CD14-positive monocyte (primary cell): Measurements from ENCODE around the gene PRKN. TPM values are rescaled to one million over a fixed set of nuclear protein-coding genes. Genes with fewer than 3 reads are reported as not detected.

Source experiments
- DNase-seq, 3 donors: peaks; one replicate each; pipeline ENCODE4 v3.0.0-alpha.2; 2011 to 2022
- H2AFZ ChIP-seq: 2 replicates; pipeline ENCODE4 v1.6.0; 2012; ENCODE audit warnings: mild to moderate bottlenecking, low read depth, low read length, inconsistent platforms; ENCODE audit not compliant: insufficient read depth, poor library complexity, severe bottlenecking
- H3K27ac ChIP-seq, 2 donors: 1 replicate in 1 of 2; 2 replicates in 1 of 2; pipeline ENCODE4 v1.5.1; 2012 to 2013; ENCODE audit warnings: low read length in 2 of 2, control low read depth in 1 of 2, inconsistent platforms in 1 of 2, low read depth in 1 of 2, mild to moderate bottlenecking in 1 of 2
- H3K27me3 ChIP-seq, 2 donors: one replicate each; pipeline versions ENCODE4 v1.6.0 to v1.6.1; 2011 to 2013; ENCODE audit warnings: low read length in 2 of 2; ENCODE audit not compliant: control insufficient read depth in 2 of 2, insufficient read depth in 2 of 2
- H3K36me3 ChIP-seq, 2 donors: replicated peaks in 1 of 2; 1 replicate in 1 of 2; 2 replicates in 1 of 2; pipeline versions ENCODE4 v1.5.1 to v1.6.1; 2012 to 2013; ENCODE audit warnings: low read length in 2 of 2, control low read depth in 1 of 2, inconsistent platforms in 1 of 2, mild to moderate bottlenecking in 1 of 2; ENCODE audit not compliant: insufficient read depth in 2 of 2, control insufficient read depth in 1 of 2
- H3K4me1 ChIP-seq, 2 donors: 1 replicate in 1 of 2; 2 replicates in 1 of 2; pipeline versions ENCODE4 v1.5.1 to v1.6.1; 2012 to 2013; ENCODE audit warnings: low read length in 2 of 2, control low read depth in 1 of 2, inconsistent platforms in 1 of 2, mild to moderate bottlenecking in 1 of 2, moderate library complexity in 1 of 2; ENCODE audit not compliant: insufficient read depth in 2 of 2, control insufficient read depth in 1 of 2
- H3K4me2 ChIP-seq: replicated peaks from 2 replicates; pipeline ENCODE3; 2012; ENCODE audit warnings: low read length, moderate library complexity, mild to moderate bottlenecking; ENCODE audit not compliant: poor library complexity, severe bottlenecking; ENCODE audit errors: extremely low read depth
- H3K4me3 ChIP-seq, 3 experiments: fragments of 200-600 bp in 1 of 3; sonication (generic) in 1 of 3; replicated peaks in 1 of 3; 1 replicate in 2 of 3; 2 replicates in 1 of 3; pipeline ENCODE4 v1.5.1; 2011 to 2013; ENCODE audit warnings: low read length in 3 of 3, mild to moderate bottlenecking in 3 of 3, control low read depth in 2 of 3, low read depth in 2 of 3, inconsistent platforms in 1 of 3, moderate library complexity in 1 of 3
- H3K79me2 ChIP-seq: 2 replicates; pipeline ENCODE4 v1.6.0; 2012; ENCODE audit warnings: mild to moderate bottlenecking, control low read depth, inconsistent platforms, low read length, moderate library complexity; ENCODE audit not compliant: insufficient read depth
- H3K9ac ChIP-seq: 2 replicates; pipeline ENCODE4 v1.6.0; 2017; ENCODE audit warnings: low read length, mild to moderate bottlenecking; ENCODE audit not compliant: insufficient read depth, poor library complexity, severe bottlenecking
- H3K9me3 ChIP-seq, 2 donors: replicated peaks in 1 of 2; 1 replicate in 1 of 2; 2 replicates in 1 of 2; pipeline versions ENCODE4 v1.5.1 to v1.6.1; 2012 to 2013; ENCODE audit warnings: low read length in 2 of 2, control low read depth in 1 of 2; ENCODE audit not compliant: control insufficient read depth in 1 of 2, insufficient read depth in 1 of 2
- H4K20me1 ChIP-seq: 2 replicates; pipeline ENCODE4 v1.6.0; 2012; ENCODE audit warnings: mild to moderate bottlenecking, low read length, control low read depth, moderate library complexity; ENCODE audit not compliant: insufficient read depth
- H3K27ac Mint-ChIP-seq, 7 donors: one replicate each; pipeline ENCODE4 v1.8.0; 2020; ENCODE audit warnings: mild to moderate bottlenecking in 7 of 7, mixed read lengths in 7 of 7, moderate library complexity in 6 of 7, inconsistent platforms in 2 of 7
- H3K27me3 Mint-ChIP-seq, 3 donors: one replicate each; pipeline ENCODE4 v1.8.0; 2021 to 2022; ENCODE audit warnings: low read depth in 3 of 3, mild to moderate bottlenecking in 3 of 3, mixed read lengths in 3 of 3, moderate library complexity in 3 of 3, inconsistent platforms in 1 of 3
- H3K36me3 Mint-ChIP-seq, 2 donors: one replicate each; pipeline ENCODE4 v1.8.0; 2020; ENCODE audit warnings: mixed read lengths in 2 of 2, inconsistent platforms in 1 of 2, mild to moderate bottlenecking in 1 of 2
- H3K4me1 Mint-ChIP-seq: one replicate; pipeline ENCODE4 v1.8.0; 2020; ENCODE audit warnings: mild to moderate bottlenecking, mixed read lengths
- H3K4me3 Mint-ChIP-seq, 2 donors: one replicate each; pipeline ENCODE4 v1.8.0; 2020; ENCODE audit warnings: mild to moderate bottlenecking in 2 of 2, mixed read lengths in 2 of 2, moderate library complexity in 1 of 2
- H3K9me3 Mint-ChIP-seq, 7 donors: one replicate each; pipeline ENCODE4 v1.8.0; 2020 to 2022; ENCODE audit warnings: mixed read lengths in 7 of 7, mild to moderate bottlenecking in 6 of 7, moderate library complexity in 6 of 7, inconsistent platforms in 2 of 7
- WGBS: methylation state at CpG from one replicate; pipeline ENCODE4 v1.1.5; 2013; ENCODE audit warnings: missing lambda C conversion rate; ENCODE audit not compliant: insufficient coverage; 5-methylcytosine and 5-hydroxymethylcytosine counted together
- intact Hi-C, 2 donors: fragments of 100-400 bp; cut with micrococcal nuclease; formaldehyde crosslinking; loops; one replicate each; pipeline versions ENCODE4 v1.15.0 to v1.15.1; 2023
- polyA plus RNA-seq, 3 donors: library from polyadenylated mRNA; depleted of rRNA in 1 of 3; unstranded in 2 of 3; stranded (reverse) in 1 of 3; fragments of 300-500 nt in 2 of 3; fragments of >200 nt in 1 of 3; fragmentation: Illumina TruSeq in 2 of 3; gene quantifications; 1 replicate in 2 of 3; 2 replicates in 1 of 3; pipeline ENCODE4 v1.2.3, GENCODE V29; 2012 to 2021
- TF ChIP-seq, protein P1 (sequence below): fragments of 200-600 bp; IDR thresholded peaks from one replicate; pipeline ENCODE4 v1.8.0; 2022; ENCODE audit warnings: antibody characterized with exemption, mild to moderate bottlenecking

The PRKN gene
- polyA plus RNA-seq, 3 donors = 0.19 to 0.21 TPM; not detected in 1

DNA sequence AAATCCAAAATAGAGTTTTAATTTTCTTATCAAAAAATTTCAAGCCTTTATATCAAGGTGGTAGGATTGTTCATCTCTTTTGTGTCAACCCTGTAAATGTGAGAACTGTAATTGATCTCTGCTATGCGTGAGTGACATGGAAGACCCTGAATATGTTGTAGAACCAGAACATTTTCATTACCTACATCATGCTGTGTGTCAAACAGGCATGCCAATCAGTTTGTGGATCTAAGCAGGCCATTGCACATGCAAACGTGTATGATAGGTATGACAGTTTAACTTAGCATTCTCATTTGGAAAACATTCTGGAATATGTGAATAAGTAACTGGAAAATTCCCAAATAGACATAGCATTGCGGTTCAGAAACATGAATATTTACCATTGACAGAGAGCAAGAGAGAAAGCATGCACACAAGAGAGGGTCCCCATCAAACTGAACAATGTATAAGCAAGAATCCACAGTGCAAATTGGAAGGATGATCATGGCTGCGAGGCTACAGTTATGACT lies 812.1 kb downstream of the PRKN start:
- H3K27me3 ChIP-seq = no peaks in the 10 kb centered on the region
- no peaks in the 10 kb centered on the region for H3K36me3 ChIP-seq
- no peaks in the 10 kb centered on the region for H3K4me1 Mint-ChIP-seq
- H3K4me1 ChIP-seq = no peaks in the 10 kb centered on the region
- H3K4me3 Mint-ChIP-seq = no peak overlapping the region
- H3K9me3 ChIP-seq = no peaks in the 10 kb centered on the region
- no peak overlapping the region for H3K9ac ChIP-seq
- no peaks in the 10 kb centered on the region for H4K20me1 ChIP-seq
- no peak overlapping the region for H3K4me2 ChIP-seq
- no peak overlapping the region for H3K4me3 ChIP-seq
- H3K27ac ChIP-seq = no peak overlapping the region
- no peaks in the 10 kb centered on the region for H3K36me3 Mint-ChIP-seq
- intact Hi-C loops = no loop called here
- H2AFZ ChIP-seq = no peak overlapping the region
- H3K79me2 ChIP-seq = no peaks in the 10 kb centered on the region
- H3K27me3 Mint-ChIP-seq = peaks cover 0 to 3% (median 2%) of the 10 kb centered on the region in 3 donors
- H3K9me3 Mint-ChIP-seq = peaks cover 0 to 9% (median 0%) of the 10 kb centered on the region in 7 donors
- no peak overlapping the region for H3K27ac Mint-ChIP-seq
- DNase-seq = no peak
- 100% methylated on average over 1 of the region's 4 CpGs for WGBS
- TF ChIP-seq, protein P1, sequence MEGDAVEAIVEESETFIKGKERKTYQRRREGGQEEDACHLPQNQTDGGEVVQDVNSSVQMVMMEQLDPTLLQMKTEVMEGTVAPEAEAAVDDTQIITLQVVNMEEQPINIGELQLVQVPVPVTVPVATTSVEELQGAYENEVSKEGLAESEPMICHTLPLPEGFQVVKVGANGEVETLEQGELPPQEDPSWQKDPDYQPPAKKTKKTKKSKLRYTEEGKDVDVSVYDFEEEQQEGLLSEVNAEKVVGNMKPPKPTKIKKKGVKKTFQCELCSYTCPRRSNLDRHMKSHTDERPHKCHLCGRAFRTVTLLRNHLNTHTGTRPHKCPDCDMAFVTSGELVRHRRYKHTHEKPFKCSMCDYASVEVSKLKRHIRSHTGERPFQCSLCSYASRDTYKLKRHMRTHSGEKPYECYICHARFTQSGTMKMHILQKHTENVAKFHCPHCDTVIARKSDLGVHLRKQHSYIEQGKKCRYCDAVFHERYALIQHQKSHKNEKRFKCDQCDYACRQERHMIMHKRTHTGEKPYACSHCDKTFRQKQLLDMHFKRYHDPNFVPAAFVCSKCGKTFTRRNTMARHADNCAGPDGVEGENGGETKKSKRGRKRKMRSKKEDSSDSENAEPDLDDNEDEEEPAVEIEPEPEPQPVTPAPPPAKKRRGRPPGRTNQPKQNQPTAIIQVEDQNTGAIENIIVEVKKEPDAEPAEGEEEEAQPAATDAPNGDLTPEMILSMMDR = no peak

DNA sequence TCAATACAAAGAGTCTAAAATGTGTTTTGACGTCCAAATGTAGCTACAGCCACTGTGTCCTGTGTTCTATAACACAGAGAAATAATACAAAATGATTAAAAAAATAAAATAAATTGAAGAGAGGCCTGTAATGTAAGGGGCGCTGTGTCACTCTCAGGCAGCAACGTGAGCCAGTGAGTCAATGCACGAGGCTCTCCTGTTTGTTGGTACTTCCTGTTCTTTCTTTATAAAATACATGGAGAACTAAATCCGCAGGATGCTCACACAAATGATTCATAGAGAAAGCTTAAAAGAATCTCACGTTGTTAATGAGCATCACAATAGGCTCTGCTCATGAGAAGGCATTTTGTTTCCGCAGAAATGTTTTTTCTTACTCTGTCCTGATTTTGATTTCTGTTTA lies 818.7 kb downstream of the PRKN start:
- Histone ChIP-seq H3K9me3 (no peaks in the 10 kb centered on the region), H4K20me1 (no peaks in the 10 kb centered on the region), H3K27me3 (no peaks in the 10 kb centered on the region), H3K4me2 (no peak overlapping the region), H3K27ac (no peak overlapping the region), H3K4me1 (no peaks in the 10 kb centered on the region), H2AFZ (no peak overlapping the region), H3K36me3 (no peaks in the 10 kb centered on the region), H3K9ac (no peak overlapping the region), H3K4me3 (no peak overlapping the region), H3K79me2 (no peaks in the 10 kb centered on the region)
- H3K9me3 Mint-ChIP-seq = peaks cover 0 to 9% (median 0%) of the 10 kb centered on the region in 7 donors
- H3K27ac Mint-ChIP-seq = no peak overlapping the region
- intact Hi-C loops = no loop called here
- DNase-seq = no peak
- no CpG with 5 or more reads among the region's 7 CpGs for WGBS
- H3K4me1 Mint-ChIP-seq = no peaks in the 10 kb centered on the region
- TF ChIP-seq, protein P1 = no peak
- no peak overlapping the region for H3K4me3 Mint-ChIP-seq
- H3K36me3 Mint-ChIP-seq = no peaks in the 10 kb centered on the region
- peaks cover 2 to 5% (median 2%) of the 10 kb centered on the region in 3 donors for H3K27me3 Mint-ChIP-seq
